Upper lobe of left lung (tissue), 4 donors: ENCODE results near the gene RPAP2.

Experiments
- EP300 ChIP-seq, 4 donors: sonication (generic); formaldehyde crosslinking; IDR thresholded peaks; one replicate each; pipeline ENCODE4 v1.5.1; 2017; ENCODE audit warnings: antibody characterized with exemption in 4 of 4, control low read depth in 2 of 4
- POLR2A ChIP-seq, 4 donors: fragments of 450-650 bp; IDR thresholded peaks; one replicate each; pipeline ENCODE4 v1.5.1; 2016 to 2017; ENCODE audit warnings: antibody characterized with exemption in 4 of 4, mild to moderate bottlenecking in 2 of 4
- TF ChIP-seq, protein P1 (sequence below), 6 experiments: fragments of 450-650 bp in 4 of 6; fragments of 200-600 bp in 2 of 6; sonication (generic) in 2 of 6; IDR thresholded peaks; one replicate each; pipeline ENCODE4 v1.5.1; 2016 to 2019; ENCODE audit warnings: antibody characterized with exemption in 6 of 6

DNA sequence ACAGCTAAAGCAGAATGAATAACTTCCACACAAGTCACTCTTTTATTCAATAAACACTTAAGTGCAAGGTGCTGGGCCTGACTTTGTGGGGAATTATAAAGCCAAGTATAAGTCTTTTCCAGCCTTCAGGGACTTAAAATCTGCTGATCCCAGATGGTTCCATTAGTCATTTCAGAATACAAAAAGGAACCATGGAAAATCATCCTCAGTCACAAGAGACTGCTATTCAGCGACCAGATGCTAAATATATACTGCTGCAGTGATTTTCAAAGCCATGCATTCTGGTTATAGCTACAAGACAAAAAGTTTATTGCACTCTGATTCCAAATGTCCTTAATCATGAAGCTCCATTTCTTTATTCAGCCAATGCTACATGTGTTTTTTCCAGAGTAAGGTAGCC is 25.8 kb upstream of the RPAP2 start:
- TF ChIP-seq, protein P1, sequence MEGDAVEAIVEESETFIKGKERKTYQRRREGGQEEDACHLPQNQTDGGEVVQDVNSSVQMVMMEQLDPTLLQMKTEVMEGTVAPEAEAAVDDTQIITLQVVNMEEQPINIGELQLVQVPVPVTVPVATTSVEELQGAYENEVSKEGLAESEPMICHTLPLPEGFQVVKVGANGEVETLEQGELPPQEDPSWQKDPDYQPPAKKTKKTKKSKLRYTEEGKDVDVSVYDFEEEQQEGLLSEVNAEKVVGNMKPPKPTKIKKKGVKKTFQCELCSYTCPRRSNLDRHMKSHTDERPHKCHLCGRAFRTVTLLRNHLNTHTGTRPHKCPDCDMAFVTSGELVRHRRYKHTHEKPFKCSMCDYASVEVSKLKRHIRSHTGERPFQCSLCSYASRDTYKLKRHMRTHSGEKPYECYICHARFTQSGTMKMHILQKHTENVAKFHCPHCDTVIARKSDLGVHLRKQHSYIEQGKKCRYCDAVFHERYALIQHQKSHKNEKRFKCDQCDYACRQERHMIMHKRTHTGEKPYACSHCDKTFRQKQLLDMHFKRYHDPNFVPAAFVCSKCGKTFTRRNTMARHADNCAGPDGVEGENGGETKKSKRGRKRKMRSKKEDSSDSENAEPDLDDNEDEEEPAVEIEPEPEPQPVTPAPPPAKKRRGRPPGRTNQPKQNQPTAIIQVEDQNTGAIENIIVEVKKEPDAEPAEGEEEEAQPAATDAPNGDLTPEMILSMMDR (IDR thresholded peaks at IDR 0.05) = no peak
- no peak for TF ChIP-seq POLR2A (IDR thresholded peaks at IDR 0.05)
- no peak for TF ChIP-seq EP300 (IDR thresholded peaks at IDR 0.05)
